Ovary (tissue), 3 donors: ENCODE results near the gene CCDC187.

Experiments
- POLR2A ChIP-seq: fragments of 450-650 bp; IDR thresholded peaks from one replicate; pipeline ENCODE4 v1.6.1; 2017; ENCODE audit warnings: antibody characterized with exemption, mild to moderate bottlenecking, moderate library complexity
- TF ChIP-seq, protein P1 (sequence below), 3 donors: fragments of 450-650 bp in 2 of 3; fragments of 200-600 bp in 1 of 3; IDR thresholded peaks; one replicate each; pipeline versions ENCODE4 v1.5.1 to v1.8.0; 2016 to 2022; ENCODE audit warnings: antibody characterized with exemption in 3 of 3, mild to moderate bottlenecking in 1 of 3
- donor health status: DM: no; HTN: no; CAD: no.

DNA sequence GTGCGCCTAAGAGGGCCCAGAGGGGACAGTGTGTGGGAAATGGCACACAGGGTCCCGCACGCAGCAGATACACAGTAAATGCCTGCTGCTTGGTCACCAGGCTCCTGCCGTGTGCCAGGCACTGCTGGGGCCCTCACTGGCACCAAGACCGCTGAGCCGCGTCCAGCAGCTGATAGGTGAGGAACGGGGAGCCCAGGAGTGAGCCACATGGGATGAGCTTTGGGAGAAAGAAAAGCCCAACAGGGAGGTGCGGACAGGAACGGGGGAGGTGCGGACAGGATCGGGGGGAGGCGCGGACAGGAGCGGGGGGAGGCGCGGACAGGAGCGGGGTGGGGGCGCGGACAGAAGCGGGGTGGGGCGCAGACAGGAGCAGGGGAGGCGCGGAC lies 40.0 kb upstream of the CCDC187 start:
- TF ChIP-seq, protein P1, sequence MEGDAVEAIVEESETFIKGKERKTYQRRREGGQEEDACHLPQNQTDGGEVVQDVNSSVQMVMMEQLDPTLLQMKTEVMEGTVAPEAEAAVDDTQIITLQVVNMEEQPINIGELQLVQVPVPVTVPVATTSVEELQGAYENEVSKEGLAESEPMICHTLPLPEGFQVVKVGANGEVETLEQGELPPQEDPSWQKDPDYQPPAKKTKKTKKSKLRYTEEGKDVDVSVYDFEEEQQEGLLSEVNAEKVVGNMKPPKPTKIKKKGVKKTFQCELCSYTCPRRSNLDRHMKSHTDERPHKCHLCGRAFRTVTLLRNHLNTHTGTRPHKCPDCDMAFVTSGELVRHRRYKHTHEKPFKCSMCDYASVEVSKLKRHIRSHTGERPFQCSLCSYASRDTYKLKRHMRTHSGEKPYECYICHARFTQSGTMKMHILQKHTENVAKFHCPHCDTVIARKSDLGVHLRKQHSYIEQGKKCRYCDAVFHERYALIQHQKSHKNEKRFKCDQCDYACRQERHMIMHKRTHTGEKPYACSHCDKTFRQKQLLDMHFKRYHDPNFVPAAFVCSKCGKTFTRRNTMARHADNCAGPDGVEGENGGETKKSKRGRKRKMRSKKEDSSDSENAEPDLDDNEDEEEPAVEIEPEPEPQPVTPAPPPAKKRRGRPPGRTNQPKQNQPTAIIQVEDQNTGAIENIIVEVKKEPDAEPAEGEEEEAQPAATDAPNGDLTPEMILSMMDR (IDR thresholded peaks at IDR 0.05) = no peak
- no peak for TF ChIP-seq POLR2A
